ENCODE data around the gene GNG4.

Gene GNG4

GRCh38 chr1:235659186-235659771 lies 9.7 kb upstream of the GNG4 start:
- H3K9me3 ChIP-seq (ENCODE audit: control insufficient read depth, low read length): no peaks in the 10 kb centered on the region
- H3K4me1 ChIP-seq: no peaks in the 10 kb centered on the region
- H3K79me2 ChIP-seq: no peaks in the 10 kb centered on the region
- no peak overlapping the region for H3K4me2 ChIP-seq (ENCODE audit: low read length)
- peaks cover 3% of the 10 kb centered on the region for H3K36me3 ChIP-seq (ENCODE audit: control insufficient read depth, insufficient read depth, low read length)
- H3K27me3 ChIP-seq (ENCODE audit: control insufficient read depth, insufficient read depth, low read length): no peaks in the 10 kb centered on the region
- no peak overlapping the region for H3K27ac ChIP-seq
- no peak overlapping the region for H3K9ac ChIP-seq
- no peak overlapping the region for H3K4me3 ChIP-seq (ENCODE audit: low read depth, low read length)
- TF ChIP-seq, protein P1, sequence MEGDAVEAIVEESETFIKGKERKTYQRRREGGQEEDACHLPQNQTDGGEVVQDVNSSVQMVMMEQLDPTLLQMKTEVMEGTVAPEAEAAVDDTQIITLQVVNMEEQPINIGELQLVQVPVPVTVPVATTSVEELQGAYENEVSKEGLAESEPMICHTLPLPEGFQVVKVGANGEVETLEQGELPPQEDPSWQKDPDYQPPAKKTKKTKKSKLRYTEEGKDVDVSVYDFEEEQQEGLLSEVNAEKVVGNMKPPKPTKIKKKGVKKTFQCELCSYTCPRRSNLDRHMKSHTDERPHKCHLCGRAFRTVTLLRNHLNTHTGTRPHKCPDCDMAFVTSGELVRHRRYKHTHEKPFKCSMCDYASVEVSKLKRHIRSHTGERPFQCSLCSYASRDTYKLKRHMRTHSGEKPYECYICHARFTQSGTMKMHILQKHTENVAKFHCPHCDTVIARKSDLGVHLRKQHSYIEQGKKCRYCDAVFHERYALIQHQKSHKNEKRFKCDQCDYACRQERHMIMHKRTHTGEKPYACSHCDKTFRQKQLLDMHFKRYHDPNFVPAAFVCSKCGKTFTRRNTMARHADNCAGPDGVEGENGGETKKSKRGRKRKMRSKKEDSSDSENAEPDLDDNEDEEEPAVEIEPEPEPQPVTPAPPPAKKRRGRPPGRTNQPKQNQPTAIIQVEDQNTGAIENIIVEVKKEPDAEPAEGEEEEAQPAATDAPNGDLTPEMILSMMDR (IDR thresholded peaks at IDR 0.05): no peak
- H2AFZ ChIP-seq: no peak overlapping the region

- Histone ChIP-seq H3K4me3 (ENCODE audit: low read depth, low read length) (no peak overlapping the region), H3K36me3 (ENCODE audit: control insufficient read depth, insufficient read depth, low read length) (peaks cover 3% of the 10 kb centered on the region), H3K27me3 (ENCODE audit: control insufficient read depth, insufficient read depth, low read length) (no peaks in the 10 kb centered on the region), H3K4me2 (ENCODE audit: low read length) (no peak overlapping the region), H3K4me1 (no peaks in the 10 kb centered on the region), H3K27ac (no peak overlapping the region), H3K9me3 (ENCODE audit: control insufficient read depth, low read length) (no peaks in the 10 kb centered on the region), H3K79me2 (no peaks in the 10 kb centered on the region), H2AFZ (no peak overlapping the region), H3K9ac (no peak overlapping the region)
- TF ChIP-seq, protein P1 (IDR thresholded peaks at IDR 0.05): no peak
Measured at GRCh38 chr1:235657747-235658526, 8.4 kb upstream of the GNG4 start.

DNA sequence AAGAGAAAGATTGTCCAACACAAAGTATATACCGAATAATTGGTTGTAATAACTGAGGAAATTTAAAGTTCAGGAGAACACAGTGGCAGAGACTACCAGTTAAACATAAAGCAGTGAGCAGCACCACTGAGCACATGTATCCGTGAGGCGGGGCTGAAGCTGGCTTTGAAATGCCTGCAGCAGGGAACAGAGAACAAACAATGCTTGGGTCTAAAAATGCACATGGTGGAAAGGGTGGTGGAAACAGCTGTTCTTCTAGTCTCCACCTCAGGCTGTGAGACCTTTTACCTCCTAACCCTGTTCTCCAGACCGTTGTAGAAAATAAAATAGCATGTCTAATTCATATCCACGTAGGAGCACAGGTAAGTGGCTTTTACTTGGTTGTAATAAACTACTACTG lies 7.7 kb upstream of the GNG4 start:
- Histone ChIP-seq H3K27ac (no peak overlapping the region), H2AFZ (no peak overlapping the region), H3K4me1 (no peaks in the 10 kb centered on the region), H3K9me3 (ENCODE audit: control insufficient read depth, low read length) (no peaks in the 10 kb centered on the region), H3K27me3 (ENCODE audit: control insufficient read depth, insufficient read depth, low read length) (no peaks in the 10 kb centered on the region), H3K36me3 (ENCODE audit: control insufficient read depth, insufficient read depth, low read length) (peaks cover 3% of the 10 kb centered on the region), H3K4me2 (ENCODE audit: low read length) (no peak overlapping the region), H3K79me2 (no peaks in the 10 kb centered on the region), H3K4me3 (ENCODE audit: low read depth, low read length) (no peak overlapping the region), H3K9ac (no peak overlapping the region)
- TF ChIP-seq, protein P1 (IDR thresholded peaks at IDR 0.05): no peak

- Histone ChIP-seq H3K4me3 (ENCODE audit: low read depth, low read length) (no peak overlapping the region), H3K4me2 (ENCODE audit: low read length) (no peak overlapping the region), H3K4me1 (peaks cover 4% of the 10 kb centered on the region), H3K9me3 (ENCODE audit: control insufficient read depth, low read length) (no peaks in the 10 kb centered on the region), H3K27me3 (ENCODE audit: control insufficient read depth, insufficient read depth, low read length) (no peaks in the 10 kb centered on the region), H2AFZ (no peak overlapping the region), H3K9ac (no peak overlapping the region), H3K79me2 (no peaks in the 10 kb centered on the region), H3K36me3 (ENCODE audit: control insufficient read depth, insufficient read depth, low read length) (no peaks in the 10 kb centered on the region), H3K27ac (no peak overlapping the region)
- TF ChIP-seq, protein P1 (IDR thresholded peaks at IDR 0.05): no peak
Measured at GRCh38 chr1:235652364-235652763, 2.8 kb upstream of the GNG4 start.

Data from parathyroid adenoma (tissue), 2 donors.